D721Med (cell line): ENCODE measurements around the gene OR51M1.

ENCODE experiments used
- DNase-seq: peaks from one replicate; pipeline ENCODE4 v3.0.0; 2011; ENCODE audit warnings: low spot score; ENCODE audit not compliant: insufficient read length
- FAIRE-seq: peaks from 2 replicates; lab custom pipeline; 2011; peaks lifted over from hg19 to GRCh38; lab: Jason Lieb, UNC
- CTCF ChIP-seq: IDR thresholded peaks from 2 replicates; pipeline ENCODE4 v1.5.1; 2012; ENCODE audit warnings: mild to moderate bottlenecking, control low read depth; ENCODE audit not compliant: insufficient read depth; ENCODE audit errors: missing control alignments

Gene OR51M1

GRCh38 chr11:5366856-5367255, 16.8 kb upstream of the OR51M1 start:
- no peak for FAIRE-seq
- no peak for TF ChIP-seq CTCF
- no peak for DNase-seq

GRCh38 chr11:5367448-5368074, 16.1 kb upstream of the OR51M1 start:
- no peak for TF ChIP-seq CTCF
- no peak for FAIRE-seq
- DNase-seq = no peak

GRCh38 chr11:5368502-5369043, 15.0 kb upstream of the OR51M1 start:
- DNase-seq (no peak), FAIRE-seq (no peak)

GRCh38 chr11:5369789-5370188, 13.8 kb upstream of the OR51M1 start:
- DNase-seq (no peak), FAIRE-seq (no peak)
- no peak for TF ChIP-seq CTCF

More at GRCh38 chr11:5368502-5369043, 15.0 kb upstream of the OR51M1 start:
- no peak for TF ChIP-seq CTCF

- FAIRE-seq = no peak
- peak; percentile 53 for TF ChIP-seq CTCF
- DNase-seq = no peak
Measured at GRCh38 chr11:5380740-5381342, 2.8 kb upstream of the OR51M1 start.

GRCh38 chr11:5384335-5384734, 723 bp downstream of the OR51M1 start:
- no peak for TF ChIP-seq CTCF
- FAIRE-seq (no peak), DNase-seq (no peak)

GRCh38 chr11:5390210-5390609, 6.6 kb downstream of the OR51M1 start:
- DNase-seq = no peak
- FAIRE-seq = no peak
- TF ChIP-seq CTCF = no peak
